Sigmoid colon (tissue), 4 donors: ENCODE data around the gene LMBR1.

Source experiments
- POLR2A ChIP-seq, 2 donors: fragments of 450-650 bp; IDR thresholded peaks; one replicate each; pipeline ENCODE4 v1.6.1; 2016; ENCODE audit warnings: antibody characterized with exemption in 2 of 2, mild to moderate bottlenecking in 2 of 2, moderate library complexity in 2 of 2
- POLR2AphosphoS5 ChIP-seq, 4 donors: sonication (generic); formaldehyde crosslinking; IDR thresholded peaks; one replicate each; pipeline ENCODE4 v1.6.1; 2017; ENCODE audit warnings: antibody characterized with exemption in 4 of 4
- TF ChIP-seq, protein P1 (sequence below), 4 experiments: fragments of 450-650 bp in 3 of 4; fragments of 200-600 bp in 1 of 4; IDR thresholded peaks; one replicate each; pipeline ENCODE4 v1.5.1; 2016 to 2019; ENCODE audit warnings: antibody characterized with exemption in 4 of 4, mild to moderate bottlenecking in 3 of 4, moderate library complexity in 2 of 4

DNA sequence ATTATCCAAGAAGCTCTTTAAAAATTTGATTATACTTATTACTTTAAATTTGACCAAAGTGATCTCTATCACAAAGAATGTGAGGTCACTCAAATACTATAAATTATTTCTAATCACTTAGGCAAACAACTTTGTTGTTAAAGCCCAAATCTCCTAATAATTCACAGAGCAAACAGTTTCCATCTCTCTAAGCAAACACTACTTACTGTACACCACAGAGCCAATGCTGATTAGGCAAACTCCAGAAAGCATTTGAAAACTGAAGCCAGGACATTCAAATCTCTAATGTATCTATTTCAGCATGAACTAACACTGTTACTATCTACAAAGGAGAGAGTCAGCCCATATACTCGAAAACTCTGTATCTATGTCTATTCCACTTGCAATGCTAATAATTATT, 145.3 kb downstream of the LMBR1 start:
- TF ChIP-seq POLR2AphosphoS5 (IDR thresholded peaks at IDR 0.05) (no peak), POLR2A (IDR thresholded peaks at IDR 0.05) (no peak)
- TF ChIP-seq, protein P1, sequence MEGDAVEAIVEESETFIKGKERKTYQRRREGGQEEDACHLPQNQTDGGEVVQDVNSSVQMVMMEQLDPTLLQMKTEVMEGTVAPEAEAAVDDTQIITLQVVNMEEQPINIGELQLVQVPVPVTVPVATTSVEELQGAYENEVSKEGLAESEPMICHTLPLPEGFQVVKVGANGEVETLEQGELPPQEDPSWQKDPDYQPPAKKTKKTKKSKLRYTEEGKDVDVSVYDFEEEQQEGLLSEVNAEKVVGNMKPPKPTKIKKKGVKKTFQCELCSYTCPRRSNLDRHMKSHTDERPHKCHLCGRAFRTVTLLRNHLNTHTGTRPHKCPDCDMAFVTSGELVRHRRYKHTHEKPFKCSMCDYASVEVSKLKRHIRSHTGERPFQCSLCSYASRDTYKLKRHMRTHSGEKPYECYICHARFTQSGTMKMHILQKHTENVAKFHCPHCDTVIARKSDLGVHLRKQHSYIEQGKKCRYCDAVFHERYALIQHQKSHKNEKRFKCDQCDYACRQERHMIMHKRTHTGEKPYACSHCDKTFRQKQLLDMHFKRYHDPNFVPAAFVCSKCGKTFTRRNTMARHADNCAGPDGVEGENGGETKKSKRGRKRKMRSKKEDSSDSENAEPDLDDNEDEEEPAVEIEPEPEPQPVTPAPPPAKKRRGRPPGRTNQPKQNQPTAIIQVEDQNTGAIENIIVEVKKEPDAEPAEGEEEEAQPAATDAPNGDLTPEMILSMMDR (IDR thresholded peaks at IDR 0.05), result no peak
